Smooth muscle cell (in vitro differentiated cells): Measurements from ENCODE around the gene ATPAF1. TPM values are rescaled to one million over a fixed set of nuclear protein-coding genes. Genes with fewer than 3 reads are reported as not detected.
"Not testable (repeated sequence)": the region's sequence is repeated elsewhere in the genome, so short reads cannot be mapped to it uniquely, and the experiment has no call there.

ENCODE experiments used
- DNase-seq: peaks from one replicate; lab custom pipeline; 2025; ENCODE audit not compliant: unreplicated experiment; lab: John Stamatoyannopoulos, UW
- H2AFZ ChIP-seq: fragments of 200-600 bp; sonication (generic); 2 replicates; pipeline ENCODE4 v1.6.0; 2016; ENCODE audit warnings: antibody characterized with exemption, low read depth, mild to moderate bottlenecking
- H3F3A ChIP-seq: fragments of 200-600 bp; sonication (generic); 2 replicates; pipeline ENCODE4 v1.6.0; 2017; ENCODE audit warnings: antibody characterized with exemption, low read depth
- H3K27ac ChIP-seq: fragments of 200-600 bp; sonication (generic); 2 replicates; pipeline ENCODE4 v1.5.1; 2016; ENCODE audit warnings: low read depth, mild to moderate bottlenecking
- H3K27me3 ChIP-seq: fragments of 200-600 bp; sonication (generic); 2 replicates; pipeline ENCODE4 v1.6.1; 2016; ENCODE audit warnings: low read depth, mild to moderate bottlenecking
- H3K36me3 ChIP-seq: fragments of 200-600 bp; sonication (generic); 2 replicates; pipeline ENCODE4 v1.5.1; 2016; ENCODE audit warnings: low read depth
- H3K4me1 ChIP-seq: fragments of 200-600 bp; sonication (generic); 2 replicates; pipeline ENCODE4 v1.5.1; 2016; ENCODE audit warnings: low read depth
- H3K4me2 ChIP-seq: fragments of 200-600 bp; sonication (generic); 2 replicates; pipeline ENCODE4 v1.6.0; 2016; ENCODE audit warnings: mild to moderate bottlenecking
- H3K4me3 ChIP-seq: fragments of 200-600 bp; sonication (generic); 2 replicates; pipeline ENCODE4 v1.5.1; 2016; ENCODE audit warnings: mild to moderate bottlenecking
- H3K79me2 ChIP-seq: fragments of 200-600 bp; sonication (generic); 2 replicates; pipeline ENCODE4 v1.6.0; 2016; ENCODE audit warnings: low read depth, mild to moderate bottlenecking
- H3K9ac ChIP-seq: fragments of 200-600 bp; sonication (generic); 2 replicates; pipeline ENCODE4 v1.6.0; 2016; ENCODE audit warnings: low read depth
- H3K9me3 ChIP-seq: fragments of 200-600 bp; sonication (generic); replicated peaks from 2 replicates; pipeline ENCODE4 v1.5.1; 2016; ENCODE audit warnings: low read depth
- H4K20me1 ChIP-seq: fragments of 200-600 bp; sonication (generic); 2 replicates; pipeline ENCODE4 v1.6.0; 2016; ENCODE audit warnings: low read depth
- CTCF ChIP-seq: fragments of 200-600 bp; sonication (generic); IDR thresholded peaks from 2 replicates; pipeline ENCODE4 v1.5.1; 2017; ENCODE audit warnings: borderline replicate concordance, mild to moderate bottlenecking, antibody characterized with exemption; ENCODE audit not compliant: insufficient read depth, poor library complexity, severe bottlenecking
- WGBS: methylation state at CpG from one replicate; pipeline ENCODE4 v1.1.7; 2016; ENCODE audit warnings: low lambda C conversion rate; 5-methylcytosine and 5-hydroxymethylcytosine counted together
- polyA plus RNA-seq: library from polyadenylated mRNA; unstranded; fragments of >200 nt; fragmentation: Nextera tagmentation; extraction: Ambion mirVana; gene quantifications from 2 replicates; pipeline ENCODE4 v1.2.1, GENCODE V29; 2016
- total RNA-seq: library from RNA; depleted of rRNA; stranded (reverse); fragments of >200 nt; gene quantifications from 2 replicates; pipeline ENCODE4 v1.2.3, GENCODE V29; 2014

Gene ATPAF1
- total and polyA plus RNA-seq, 2 experiments from 2014 or later: 22.2 to 31.2 TPM

GRCh38 chr1:46697053-46697452 lies 28.9 kb upstream of the ATPAF1 start:
- peaks cover 74% of the 10 kb centered on the region for H4K20me1 ChIP-seq
- H3K27ac ChIP-seq: no peak overlapping the region
- no peak for TF ChIP-seq CTCF
- no peak overlapping the region for H3K4me2 ChIP-seq
- H3K36me3 ChIP-seq: peaks cover 21% of the 10 kb centered on the region
- H3K27me3 ChIP-seq: no peaks in the 10 kb centered on the region
- H3K4me3 ChIP-seq: no peak overlapping the region
- no peaks in the 10 kb centered on the region for H3K4me1 ChIP-seq
- H3F3A ChIP-seq: no peaks in the 10 kb centered on the region
- H3K9me3 ChIP-seq: no peaks in the 10 kb centered on the region
- DNase-seq: no peak
- H3K9ac ChIP-seq: no peak overlapping the region
- no peak overlapping the region for H2AFZ ChIP-seq
- WGBS: 95% methylated on average over 2 of the region's 2 CpGs
- H3K79me2 ChIP-seq: peaks cover 3% of the 10 kb centered on the region

- not testable (repeated sequence) for H2AFZ ChIP-seq
Observed at GRCh38 chr1:46694676-46695075, 26.5 kb upstream of the ATPAF1 start.

GRCh38 chr1:46692811-46693770 lies 24.9 kb upstream of the ATPAF1 start:
- Histone ChIP-seq H3K27me3 (no peaks in the 10 kb centered on the region), H3K9ac (no peak overlapping the region), H3K36me3 (peaks cover 43% of the 10 kb centered on the region), H3K27ac (no peak overlapping the region), H3K4me2 (no peak overlapping the region), H3K4me3 (no peak overlapping the region), H3K9me3 (no peaks in the 10 kb centered on the region), H3F3A (no peaks in the 10 kb centered on the region), H2AFZ (no peak overlapping the region), H3K4me1 (no peaks in the 10 kb centered on the region), H4K20me1 (peaks cover 41% of the 10 kb centered on the region), H3K79me2 (no peaks in the 10 kb centered on the region)
- TF ChIP-seq CTCF: no peak
- 73% methylated on average over 3 of the region's 3 CpGs for WGBS
- DNase-seq: no peak

More at GRCh38 chr1:46694676-46695075, 26.5 kb upstream of the ATPAF1 start:
- H4K20me1 ChIP-seq: peaks cover 57% of the 10 kb centered on the region
- not testable (repeated sequence) for DNase-seq, H3F3A ChIP-seq, H3K79me2 ChIP-seq, H3K27ac ChIP-seq, H3K4me2 ChIP-seq, H3K9me3 ChIP-seq, H3K27me3 ChIP-seq, H3K4me3 ChIP-seq, H3K9ac ChIP-seq, H3K4me1 ChIP-seq
- peaks cover 33% of the 10 kb centered on the region for H3K36me3 ChIP-seq
- WGBS: 93% methylated on average over 4 of the region's 4 CpGs

- no peak overlapping the region for H3K27ac ChIP-seq
- TF ChIP-seq CTCF: peak; percentile 25
- no peaks in the 10 kb centered on the region for H3K27me3 ChIP-seq
- H4K20me1 ChIP-seq: peaks cover 32% of the 10 kb centered on the region
- no peaks in the 10 kb centered on the region for H3F3A ChIP-seq
- no peak overlapping the region for H3K4me3 ChIP-seq
- DNase-seq: no peak
- H2AFZ ChIP-seq: no peak overlapping the region
- no peak overlapping the region for H3K9ac ChIP-seq
- no peaks in the 10 kb centered on the region for H3K4me1 ChIP-seq
- H3K79me2 ChIP-seq: no peaks in the 10 kb centered on the region
- H3K9me3 ChIP-seq: no peaks in the 10 kb centered on the region
- no peak overlapping the region for H3K4me2 ChIP-seq
- 89% methylated on average over 6 of the region's 6 CpGs for WGBS
- H3K36me3 ChIP-seq: peaks cover 44% of the 10 kb centered on the region
Observed at GRCh38 chr1:46691997-46692790, 24.0 kb upstream of the ATPAF1 start.
